ENCODE data around the gene APLP1. TPM values are rescaled to one million over a fixed set of nuclear protein-coding genes. Genes with fewer than 3 reads are reported as not detected.
A peak's percentile ranks its signal among the peaks of the same experiment; 100 is the strongest.

APLP1 gene
- 31.7 to 76.4 TPM (median 66.8 TPM) in 3 replicates for total RNA-seq
- long read RNA-seq, transcript APLP1-201 (17 exons, 2,495 nt) = major isoform, 49 of 233 reads
- long read RNA-seq, partial matches to known transcripts = 5 of 233 reads
- long read RNA-seq, other reads (novel, unspliced or antisense) = 179 of 233 reads

GRCh38 chr19:35868172-35868822 is at the start of gene APLP1:
Gene APLP1, plus strand, starts transcription at chr19:35868574. Its CDS starts 63 bp downstream, at chr19:35868637.
- Mint-ChIP-seq H3K4me1 (ENCODE audit: low read depth) (peaks cover 13% of the 10 kb centered on the region), H3K36me3 (ENCODE audit: low read depth) (no peaks in the 10 kb centered on the region), H3K27me3 (ENCODE audit: low read depth) (peaks cover 23% of the 10 kb centered on the region), H3K27ac (ENCODE audit: unreplicated experiment) (no peak within 1 kb of the TSS), H3K4me3 (ENCODE audit: unreplicated experiment) (peak within 1 kb of the TSS; percentile 76), H3K9me3 (ENCODE audit: low read depth) (no peaks in the 10 kb centered on the region)
- no peak for DNase-seq (ENCODE audit: low spot score)
- no peak for TF ChIP-seq CTCF (IDR thresholded peaks at IDR 0.05)

- H3K9me3 Mint-ChIP-seq (ENCODE audit: low read depth) = no peaks in the 10 kb centered on the region
- H3K4me1 Mint-ChIP-seq (ENCODE audit: low read depth) = no peaks in the 10 kb centered on the region
- no peak for DNase-seq (ENCODE audit: low spot score)
- H3K36me3 Mint-ChIP-seq (ENCODE audit: low read depth) = peaks cover 1% of the 10 kb centered on the region
- peaks cover 21% of the 10 kb centered on the region for H3K27me3 Mint-ChIP-seq (ENCODE audit: low read depth)
- H3K4me3 Mint-ChIP-seq (ENCODE audit: unreplicated experiment) = no peak overlapping the region
- no peak for TF ChIP-seq CTCF (IDR thresholded peaks at IDR 0.05)
- H3K27ac Mint-ChIP-seq (ENCODE audit: unreplicated experiment) = no peak overlapping the region
These were observed 45.8 kb upstream of the APLP1 start for GRCh38 chr19:35822579-35822978.

- no peak for DNase-seq (ENCODE audit: low spot score)
- no peaks in the 10 kb centered on the region for H3K4me1 Mint-ChIP-seq (ENCODE audit: low read depth)
- no peaks in the 10 kb centered on the region for H3K36me3 Mint-ChIP-seq (ENCODE audit: low read depth)
- no peak overlapping the region for H3K4me3 Mint-ChIP-seq (ENCODE audit: unreplicated experiment)
- H3K9me3 Mint-ChIP-seq (ENCODE audit: low read depth) = no peaks in the 10 kb centered on the region
- H3K27me3 Mint-ChIP-seq (ENCODE audit: low read depth) = peaks cover 16% of the 10 kb centered on the region
- no peak for TF ChIP-seq CTCF (IDR thresholded peaks at IDR 0.05)
- H3K27ac Mint-ChIP-seq (ENCODE audit: unreplicated experiment) = no peak overlapping the region
These were observed 44.2 kb upstream of the APLP1 start for GRCh38 chr19:35824150-35824549.

- no peak for DNase-seq (ENCODE audit: low spot score)
- H3K4me1 Mint-ChIP-seq (ENCODE audit: low read depth) = no peaks in the 10 kb centered on the region
- TF ChIP-seq CTCF (IDR thresholded peaks at IDR 0.05) = no peak
- H3K36me3 Mint-ChIP-seq (ENCODE audit: low read depth) = no peaks in the 10 kb centered on the region
- H3K9me3 Mint-ChIP-seq (ENCODE audit: low read depth) = no peaks in the 10 kb centered on the region
- no peak overlapping the region for H3K27ac Mint-ChIP-seq (ENCODE audit: unreplicated experiment)
- no peak overlapping the region for H3K4me3 Mint-ChIP-seq (ENCODE audit: unreplicated experiment)
- H3K27me3 Mint-ChIP-seq (ENCODE audit: low read depth) = peaks cover 24% of the 10 kb centered on the region
These were observed 39.6 kb upstream of the APLP1 start for GRCh38 chr19:35828692-35829301.

GRCh38 chr19:35830986-35831385 is 37.4 kb upstream of the APLP1 start:
- peaks cover 26% of the 10 kb centered on the region for H3K27me3 Mint-ChIP-seq (ENCODE audit: low read depth)
- H3K9me3 Mint-ChIP-seq (ENCODE audit: low read depth) = peaks cover 3% of the 10 kb centered on the region
- DNase-seq (ENCODE audit: low spot score) = no peak
- TF ChIP-seq CTCF (IDR thresholded peaks at IDR 0.05) = no peak
- H3K4me3 Mint-ChIP-seq (ENCODE audit: unreplicated experiment) = no peak overlapping the region
- no peak overlapping the region for H3K27ac Mint-ChIP-seq (ENCODE audit: unreplicated experiment)
- H3K36me3 Mint-ChIP-seq (ENCODE audit: low read depth) = no peaks in the 10 kb centered on the region
- no peaks in the 10 kb centered on the region for H3K4me1 Mint-ChIP-seq (ENCODE audit: low read depth)

All from chondrocyte (in vitro differentiated cells).